WERI-Rb-1 (cell line): Measurements from ENCODE around the gene EFCAB13.

ENCODE experiments used
- DNase-seq: peaks from one replicate; pipeline ENCODE4 v3.0.0-alpha.2; 2020
- H3K27ac ChIP-seq: fragments of 250-450 bp; sonication (Bioruptor Pico); 2 replicates; pipeline ENCODE4 v1.5.1; 2020; ENCODE audit warnings: mild to moderate bottlenecking, moderate library complexity
- H3K27me3 ChIP-seq: fragments of 250-450 bp; sonication (Bioruptor Pico); 2 replicates; pipeline ENCODE4 v1.5.1; 2021; ENCODE audit warnings: mild to moderate bottlenecking, low read depth, moderate library complexity; ENCODE audit not compliant: insufficient read depth, severe bottlenecking
- H3K36me3 ChIP-seq: fragments of 250-450 bp; sonication (Bioruptor Pico); 2 replicates; pipeline ENCODE4 v1.5.1; 2020; ENCODE audit warnings: mild to moderate bottlenecking, moderate library complexity
- H3K4me3 ChIP-seq: 2 replicates; pipeline ENCODE4 v1.5.1; 2011; ENCODE audit warnings: low read depth, mild to moderate bottlenecking, control low read depth, low read length
- H3K9me3 ChIP-seq: fragments of 250-450 bp; sonication (Bioruptor Pico); 2 replicates; pipeline ENCODE4 v1.5.1; 2021; ENCODE audit warnings: mild to moderate bottlenecking, moderate library complexity; ENCODE audit not compliant: severe bottlenecking
- TF ChIP-seq, protein P1 (sequence below): IDR thresholded peaks from 2 replicates; pipeline ENCODE4 v1.5.1; 2011; ENCODE audit warnings: low read depth, mild to moderate bottlenecking, control low read depth, inconsistent platforms, low read length

Gene EFCAB13

DNA sequence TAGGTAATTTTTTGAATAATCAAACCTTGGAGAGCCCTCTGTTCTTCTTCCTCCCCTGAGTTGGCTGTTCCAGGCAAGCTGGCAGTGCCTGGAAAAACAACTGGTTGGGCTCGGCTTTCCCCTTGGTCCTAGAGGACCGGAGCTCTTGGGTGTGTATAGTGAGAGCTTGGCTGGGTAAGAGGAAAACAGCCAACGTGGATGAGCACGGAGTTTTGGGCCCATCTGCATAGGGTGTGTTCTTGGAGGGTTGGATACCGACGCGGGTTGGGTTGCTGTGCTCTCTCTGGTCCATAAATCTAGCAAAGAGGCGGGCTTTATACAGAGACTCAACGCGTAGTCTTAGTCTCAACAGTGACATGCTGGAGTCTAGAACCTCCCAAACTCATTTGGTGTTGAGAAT lies 46.9 kb upstream of the EFCAB13 start:
- Histone ChIP-seq H3K9me3 (no peaks in the 10 kb centered on the region), H3K4me3 (no peak overlapping the region), H3K27me3 (no peaks in the 10 kb centered on the region), H3K36me3 (no peaks in the 10 kb centered on the region), H3K27ac (no peak overlapping the region)
- DNase-seq: no peak
- TF ChIP-seq, protein P1, sequence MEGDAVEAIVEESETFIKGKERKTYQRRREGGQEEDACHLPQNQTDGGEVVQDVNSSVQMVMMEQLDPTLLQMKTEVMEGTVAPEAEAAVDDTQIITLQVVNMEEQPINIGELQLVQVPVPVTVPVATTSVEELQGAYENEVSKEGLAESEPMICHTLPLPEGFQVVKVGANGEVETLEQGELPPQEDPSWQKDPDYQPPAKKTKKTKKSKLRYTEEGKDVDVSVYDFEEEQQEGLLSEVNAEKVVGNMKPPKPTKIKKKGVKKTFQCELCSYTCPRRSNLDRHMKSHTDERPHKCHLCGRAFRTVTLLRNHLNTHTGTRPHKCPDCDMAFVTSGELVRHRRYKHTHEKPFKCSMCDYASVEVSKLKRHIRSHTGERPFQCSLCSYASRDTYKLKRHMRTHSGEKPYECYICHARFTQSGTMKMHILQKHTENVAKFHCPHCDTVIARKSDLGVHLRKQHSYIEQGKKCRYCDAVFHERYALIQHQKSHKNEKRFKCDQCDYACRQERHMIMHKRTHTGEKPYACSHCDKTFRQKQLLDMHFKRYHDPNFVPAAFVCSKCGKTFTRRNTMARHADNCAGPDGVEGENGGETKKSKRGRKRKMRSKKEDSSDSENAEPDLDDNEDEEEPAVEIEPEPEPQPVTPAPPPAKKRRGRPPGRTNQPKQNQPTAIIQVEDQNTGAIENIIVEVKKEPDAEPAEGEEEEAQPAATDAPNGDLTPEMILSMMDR: no peak

DNA sequence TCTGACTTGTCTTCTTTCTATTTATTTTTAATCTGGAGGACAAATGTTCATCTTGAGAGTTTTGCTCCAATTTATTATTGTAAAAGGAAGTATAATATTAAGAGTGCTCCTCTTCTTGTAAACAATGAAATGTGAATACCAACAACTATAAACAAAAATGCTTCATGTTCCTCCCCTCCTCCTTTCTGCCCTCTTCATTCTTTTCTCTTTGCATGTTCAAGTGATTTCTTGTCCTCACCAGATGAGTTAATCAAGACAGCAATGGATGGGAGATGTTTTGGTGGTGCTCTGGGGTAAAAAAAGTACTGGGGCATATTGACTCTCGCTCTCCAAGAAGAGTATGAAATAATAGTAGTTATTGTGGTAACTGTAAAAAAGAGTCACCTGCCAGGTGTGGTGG lies 45.8 kb upstream of the EFCAB13 start:
- H3K27me3 ChIP-seq: no peaks in the 10 kb centered on the region
- TF ChIP-seq, protein P1: no peak
- no peak for DNase-seq
- H3K27ac ChIP-seq: no peak overlapping the region
- no peaks in the 10 kb centered on the region for H3K9me3 ChIP-seq
- no peak overlapping the region for H3K4me3 ChIP-seq
- H3K36me3 ChIP-seq: no peaks in the 10 kb centered on the region

DNA sequence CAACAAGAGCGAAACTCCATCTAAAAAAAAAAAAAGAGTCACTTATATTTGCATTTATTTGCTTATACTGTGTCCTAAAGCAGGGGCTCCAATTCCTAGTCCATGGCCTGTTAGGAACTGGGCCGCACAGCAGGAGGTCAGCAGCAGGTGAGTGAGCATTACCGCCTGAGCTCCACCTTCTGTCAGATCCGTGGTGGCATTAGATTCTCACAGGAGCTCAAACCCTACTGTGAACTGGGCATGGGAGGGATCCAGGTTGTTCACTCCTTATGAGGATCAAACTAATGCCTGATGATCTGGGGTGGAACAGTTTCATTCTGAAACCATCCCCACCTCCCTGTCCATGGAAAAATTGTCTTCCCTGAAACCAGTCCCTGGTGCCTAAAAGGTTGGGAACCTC lies 45.2 kb upstream of the EFCAB13 start:
- Histone ChIP-seq H3K4me3 (no peak overlapping the region), H3K27ac (no peak overlapping the region), H3K9me3 (no peaks in the 10 kb centered on the region), H3K27me3 (no peaks in the 10 kb centered on the region), H3K36me3 (no peaks in the 10 kb centered on the region)
- TF ChIP-seq, protein P1: no peak
- peak; percentile 69 for DNase-seq

DNA sequence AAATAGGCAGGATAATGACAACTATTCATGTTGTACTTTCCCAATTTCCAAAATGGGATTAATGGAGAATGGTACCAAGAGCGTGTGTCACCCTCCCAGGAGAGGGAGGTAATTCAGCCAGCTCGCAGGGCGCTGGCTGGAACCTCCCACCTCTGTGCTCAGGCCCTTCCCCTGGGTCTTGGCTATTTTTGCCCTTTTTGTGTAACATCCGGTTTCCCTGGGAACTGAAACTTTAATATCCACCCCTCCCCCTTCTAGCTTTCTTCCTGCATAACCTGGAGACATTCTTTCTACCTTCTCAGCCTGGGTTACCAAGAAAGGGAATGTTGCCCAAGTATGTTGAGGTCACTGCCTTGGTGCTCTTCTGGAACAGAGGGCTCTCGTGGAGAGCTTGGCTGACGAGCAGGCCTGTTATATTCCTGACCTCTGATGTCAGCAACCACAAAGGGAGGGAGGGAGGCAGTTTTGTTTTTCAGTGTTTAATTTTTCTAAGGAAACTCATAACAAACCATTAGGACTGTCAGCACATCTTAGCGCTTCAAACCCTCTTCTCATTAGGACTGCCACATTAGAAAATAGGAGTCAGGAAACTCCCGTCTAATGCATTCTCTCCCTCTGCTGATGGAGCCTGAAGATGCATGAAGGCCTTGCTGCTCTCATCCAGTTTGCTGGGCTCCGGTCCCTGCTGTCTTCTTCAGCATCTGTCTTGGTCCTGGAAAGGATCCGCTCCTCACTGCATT lies 44.5 kb upstream of the EFCAB13 start:
- TF ChIP-seq, protein P1: no peak
- no peaks in the 10 kb centered on the region for H3K9me3 ChIP-seq
- no peaks in the 10 kb centered on the region for H3K36me3 ChIP-seq
- H3K27me3 ChIP-seq: no peaks in the 10 kb centered on the region
- no peak overlapping the region for H3K4me3 ChIP-seq
- no peak for DNase-seq
- H3K27ac ChIP-seq: no peak overlapping the region

DNA sequence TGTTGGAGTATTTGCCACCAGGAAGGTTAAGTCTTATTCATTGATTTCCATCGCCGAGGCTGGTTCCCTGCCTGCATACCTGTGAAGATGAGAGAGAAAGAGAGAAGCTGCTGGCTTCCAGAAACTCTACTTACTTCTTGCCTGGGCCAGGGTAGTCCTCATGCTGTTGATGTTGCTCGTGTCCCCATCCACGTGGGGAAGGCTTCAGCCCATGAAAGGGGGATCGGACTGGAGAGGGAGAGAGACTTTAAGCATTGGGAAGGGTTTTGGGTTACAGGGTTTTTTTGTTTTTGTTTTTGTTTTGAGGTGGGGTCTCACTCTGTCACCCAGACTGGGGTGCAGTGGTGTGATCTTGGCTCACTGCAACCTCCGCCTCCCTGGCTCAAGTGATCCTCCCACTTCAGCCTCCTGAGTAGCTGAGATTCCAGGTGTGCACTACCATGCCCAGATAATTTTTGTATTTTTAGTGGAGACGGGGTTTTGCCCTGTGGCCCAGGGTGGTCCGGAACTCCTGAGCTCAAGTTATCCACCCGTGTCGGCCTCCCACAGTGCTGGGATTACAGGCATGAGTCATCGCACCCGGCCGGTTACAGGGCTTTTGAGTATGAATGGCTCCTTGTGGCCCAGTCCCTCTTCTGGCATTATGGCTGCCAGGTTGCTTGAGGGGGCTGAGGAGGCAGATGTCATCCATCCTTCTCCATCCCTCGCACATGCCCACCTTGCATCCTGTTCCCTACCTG lies 43.5 kb upstream of the EFCAB13 start:
- no peaks in the 10 kb centered on the region for H3K9me3 ChIP-seq
- peak; percentile 31 for DNase-seq
- TF ChIP-seq, protein P1: no peak

DNA sequence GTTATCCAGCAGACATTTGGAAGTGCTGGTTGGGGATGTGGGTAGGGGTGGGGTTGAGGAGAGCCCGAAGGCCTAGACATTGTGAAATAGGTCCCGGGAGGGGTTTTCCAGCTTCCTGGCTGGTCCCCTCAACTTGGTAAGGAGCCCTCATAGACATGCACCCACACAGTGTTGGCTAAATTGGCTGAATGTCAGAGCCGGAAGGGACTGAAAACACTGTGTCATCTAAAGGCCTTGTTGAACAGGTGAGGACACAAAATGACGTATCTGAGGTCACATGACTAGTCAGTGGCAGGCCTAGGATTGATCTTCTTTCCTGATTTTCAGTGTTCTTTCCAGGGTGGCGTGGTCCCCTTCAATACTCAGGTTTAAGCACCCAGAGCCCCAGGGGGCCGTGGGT lies 42.5 kb upstream of the EFCAB13 start:
- Histone ChIP-seq H3K4me3 (no peak overlapping the region), H3K9me3 (no peaks in the 10 kb centered on the region), H3K27me3 (no peaks in the 10 kb centered on the region), H3K36me3 (no peaks in the 10 kb centered on the region), H3K27ac (no peak overlapping the region)
- TF ChIP-seq, protein P1: no peak
- DNase-seq: no peak

More for the DNA sequence above, 43.5 kb upstream of the EFCAB13 start:
- H3K4me3 ChIP-seq: no peak overlapping the region
- H3K27me3 ChIP-seq: no peaks in the 10 kb centered on the region
- H3K36me3 ChIP-seq: no peaks in the 10 kb centered on the region
- no peak overlapping the region for H3K27ac ChIP-seq
